Hepatic stellate cell (primary cell): ENCODE data around the gene TEX38.
"Not testable (repeated sequence)": the region's sequence is repeated elsewhere in the genome, so short reads cannot be mapped to it uniquely, and the experiment has no call there.

ENCODE experiments used
- DNase-seq: peaks from one replicate; pipeline ENCODE4 v3.0.0; 2011; ENCODE audit warnings: low spot score

The TEX38 gene

DNA sequence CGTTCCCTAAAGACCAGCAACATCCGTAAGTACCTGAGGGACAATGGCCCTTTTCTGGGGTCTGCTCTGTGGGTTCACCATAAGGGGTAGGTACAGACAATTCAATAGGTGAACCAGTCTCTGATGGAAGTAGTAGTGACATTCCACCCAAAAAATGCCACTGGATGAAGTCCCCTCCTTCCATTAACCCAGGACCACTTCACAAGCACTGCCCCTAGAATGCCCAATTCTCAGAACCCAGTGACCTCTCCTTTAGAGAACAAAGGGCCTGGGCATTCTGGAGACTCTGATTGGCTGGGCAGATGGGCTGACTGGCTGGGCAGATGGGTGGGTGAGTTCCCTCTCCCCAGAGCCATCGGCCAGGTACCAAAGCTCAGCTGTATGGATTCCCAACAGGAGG lies at the start of gene TEX38:
TSS of gene TEX38 (plus strand) at position 301 of the 400 bp plus-strand sequence. CDS start at position 382, 81 bp downstream.
- DNase-seq: no peak

DNA sequence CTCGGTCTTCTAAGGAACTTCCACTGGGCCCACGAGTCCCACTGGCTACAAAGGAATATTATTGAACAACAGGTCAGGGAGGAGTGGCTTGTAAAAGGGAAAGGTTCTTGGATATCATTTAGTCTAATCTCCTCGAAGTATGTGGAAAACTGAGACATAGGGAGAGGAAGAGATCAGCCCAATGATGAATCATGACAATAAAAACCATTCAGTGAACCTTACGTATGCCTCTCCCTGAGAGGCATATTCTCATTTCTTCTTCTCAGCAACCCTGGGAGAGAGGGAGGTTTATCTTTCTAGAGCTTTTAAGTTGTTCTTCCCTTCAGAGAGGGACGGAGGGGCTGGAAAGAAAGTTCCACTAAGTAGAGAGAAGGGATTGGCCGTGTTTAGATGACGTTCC lies 49.7 kb upstream of the TEX38 start:
- DNase-seq: no peak

DNA sequence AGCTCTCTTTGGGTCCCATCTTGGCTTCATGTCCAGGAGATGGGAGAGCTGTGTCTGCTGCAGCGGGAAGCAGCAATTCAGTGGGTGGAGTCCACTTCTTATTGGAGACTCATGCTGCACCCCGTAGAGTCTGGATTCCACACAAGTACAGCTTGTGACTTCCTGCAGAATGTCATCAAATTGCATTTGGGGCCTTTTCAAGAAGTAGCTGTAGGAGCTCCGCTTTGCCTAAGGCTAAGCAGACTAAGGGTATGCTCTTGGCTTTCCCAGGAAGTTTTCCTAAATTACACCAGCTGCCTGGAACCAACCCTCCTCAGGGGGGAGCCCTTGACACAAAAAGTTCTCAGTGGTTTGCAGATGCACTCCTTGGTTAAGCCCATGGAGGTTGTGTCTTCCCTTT lies 49.3 kb upstream of the TEX38 start:
- DNase-seq: peak; percentile 46

DNA sequence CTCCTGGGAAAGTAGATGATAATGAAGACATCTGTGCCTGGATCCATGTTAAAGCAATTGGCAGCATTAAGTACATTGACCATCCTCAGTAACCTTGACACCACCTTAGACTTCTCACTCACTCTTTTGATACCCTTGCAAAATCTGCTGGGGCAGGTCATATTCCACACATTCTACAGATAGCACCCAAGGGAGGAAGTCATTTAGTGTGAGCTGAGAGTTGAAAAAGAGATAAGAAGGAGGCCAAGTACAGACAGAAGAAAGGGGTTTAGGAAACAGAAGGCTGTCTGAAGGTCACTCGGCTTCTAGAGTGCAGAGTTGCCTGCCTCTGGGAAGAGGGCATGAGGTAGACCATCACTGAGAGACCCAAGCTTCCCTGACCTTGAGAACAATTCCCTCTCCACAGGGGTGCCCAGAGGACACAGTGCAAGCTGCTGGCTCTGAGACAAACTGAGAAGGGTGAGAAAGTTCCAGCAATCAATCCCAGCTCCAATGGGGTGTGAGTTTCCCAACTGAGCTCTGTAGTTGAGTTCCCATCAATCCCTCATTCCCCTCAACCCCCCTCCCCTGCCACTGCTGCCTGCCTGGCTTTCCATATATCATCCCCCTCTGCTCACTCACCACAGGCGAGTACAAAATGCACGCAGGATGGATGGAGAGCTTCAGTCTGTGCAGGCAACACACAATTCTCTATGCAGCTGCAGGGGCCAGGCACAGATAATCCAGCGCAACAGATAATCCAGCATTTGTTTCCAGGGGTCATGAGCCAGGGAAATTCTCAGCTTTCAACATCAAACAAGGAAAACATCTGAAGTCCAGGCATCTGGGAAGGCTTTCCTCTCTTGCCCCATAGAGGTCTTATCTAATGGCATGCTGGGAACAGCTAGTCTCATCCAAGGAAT lies 47.7 kb upstream of the TEX38 start:
- no peak for DNase-seq

DNA sequence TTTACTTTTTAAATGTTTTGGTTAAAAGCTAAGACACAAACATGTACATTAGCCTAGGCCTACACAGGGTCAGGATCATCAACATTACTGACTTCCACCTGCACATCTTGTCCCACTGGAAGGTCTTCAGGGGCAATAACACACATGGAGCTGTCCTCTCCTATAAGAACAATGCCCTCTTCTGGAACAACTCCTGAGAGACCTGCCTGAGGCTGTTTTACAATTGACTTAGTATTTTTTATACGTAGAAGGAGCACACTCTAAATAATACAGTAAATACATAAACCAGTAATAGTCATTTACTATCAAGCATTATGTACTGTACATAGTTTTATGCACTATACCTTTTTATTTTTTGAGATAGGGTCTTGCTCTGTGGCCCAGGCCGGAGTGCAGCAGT lies 40.9 kb upstream of the TEX38 start:
- DNase-seq: no peak

DNA sequence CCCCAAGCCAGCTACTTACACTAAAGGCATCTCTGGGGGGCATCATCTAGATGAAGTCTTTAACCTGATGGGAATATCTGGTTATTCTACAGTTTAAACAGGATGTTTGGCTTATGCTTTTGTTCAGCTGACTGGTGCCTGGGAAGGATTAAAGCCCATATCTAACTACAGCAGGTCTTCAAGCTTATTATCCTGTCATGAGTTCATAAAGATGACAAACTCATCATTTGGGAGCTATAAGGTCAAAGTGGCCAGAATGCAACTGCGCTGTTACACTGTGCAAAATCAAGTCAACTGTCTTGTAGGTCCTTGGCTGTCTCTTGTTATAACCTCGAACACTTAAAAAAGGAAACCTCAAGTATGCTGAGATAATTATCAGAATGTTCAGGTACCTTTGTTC lies 36.4 kb upstream of the TEX38 start:
- DNase-seq: no peak

DNA sequence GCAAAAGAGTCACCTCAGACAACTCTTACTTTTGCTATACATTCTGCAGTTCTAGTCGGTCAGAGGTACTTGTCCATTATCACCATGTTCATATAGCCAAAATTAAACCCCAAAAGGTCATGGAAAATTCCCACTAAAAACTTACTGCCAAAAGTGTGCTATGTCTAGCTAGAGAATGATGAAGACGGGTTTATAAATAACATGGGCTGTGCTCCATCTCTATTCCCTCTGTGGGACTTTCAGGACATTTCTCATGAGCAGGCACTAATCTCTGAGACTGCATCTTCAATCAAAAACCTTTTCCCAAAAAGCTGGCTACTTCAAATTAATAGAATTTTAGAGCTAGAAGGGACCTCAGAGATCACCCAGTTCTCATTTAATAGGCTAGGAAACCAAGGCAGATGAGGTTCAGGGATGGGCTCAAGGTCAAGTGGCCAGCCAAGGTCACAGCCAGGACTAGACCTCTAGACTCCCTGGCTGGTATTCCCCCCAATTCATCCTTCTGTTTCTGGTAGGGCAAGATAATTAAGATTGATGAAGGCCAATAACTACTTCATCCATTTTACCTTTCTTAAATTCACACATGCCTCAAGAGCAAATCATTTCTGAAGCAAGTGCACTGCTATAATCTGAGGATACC lies 34.1 kb upstream of the TEX38 start:
- no peak for DNase-seq

DNA sequence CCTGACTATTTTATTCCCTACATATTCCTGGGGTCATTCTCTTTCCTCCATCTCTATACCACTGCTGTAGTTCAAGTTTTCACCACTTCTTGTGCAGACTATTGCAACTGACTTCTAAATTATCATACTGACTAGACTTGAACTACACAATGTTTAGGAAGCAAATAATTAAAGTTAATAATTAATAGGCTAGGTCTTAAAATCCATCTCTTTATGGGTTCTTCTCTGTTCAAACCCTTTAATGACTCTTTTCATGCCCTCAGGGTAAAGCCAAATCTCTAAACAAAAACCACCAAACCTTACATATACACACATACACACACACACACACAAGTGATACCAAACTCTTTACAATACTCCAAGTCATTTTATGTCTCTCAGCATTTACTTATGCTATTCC lies 32.7 kb upstream of the TEX38 start:
- DNase-seq: no peak

DNA sequence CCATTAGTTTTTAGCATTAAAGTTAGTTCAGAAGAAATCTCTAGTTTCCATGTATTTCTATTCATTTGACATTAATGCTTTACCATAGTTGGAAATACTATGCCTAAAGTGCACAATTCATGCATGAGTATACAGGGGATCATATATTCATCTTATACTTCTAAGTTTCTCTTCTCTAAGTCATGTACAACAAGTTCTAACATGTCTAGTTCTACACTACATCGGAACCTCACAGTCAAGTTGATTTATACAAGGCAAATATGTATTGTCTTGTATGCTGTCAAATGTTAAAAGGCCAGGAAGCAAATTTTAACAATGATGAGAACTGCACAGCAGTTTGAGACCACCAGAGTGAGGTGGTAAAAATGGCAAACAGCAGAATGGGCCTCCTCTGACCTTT lies 32.1 kb upstream of the TEX38 start:
- no peak for DNase-seq

DNA sequence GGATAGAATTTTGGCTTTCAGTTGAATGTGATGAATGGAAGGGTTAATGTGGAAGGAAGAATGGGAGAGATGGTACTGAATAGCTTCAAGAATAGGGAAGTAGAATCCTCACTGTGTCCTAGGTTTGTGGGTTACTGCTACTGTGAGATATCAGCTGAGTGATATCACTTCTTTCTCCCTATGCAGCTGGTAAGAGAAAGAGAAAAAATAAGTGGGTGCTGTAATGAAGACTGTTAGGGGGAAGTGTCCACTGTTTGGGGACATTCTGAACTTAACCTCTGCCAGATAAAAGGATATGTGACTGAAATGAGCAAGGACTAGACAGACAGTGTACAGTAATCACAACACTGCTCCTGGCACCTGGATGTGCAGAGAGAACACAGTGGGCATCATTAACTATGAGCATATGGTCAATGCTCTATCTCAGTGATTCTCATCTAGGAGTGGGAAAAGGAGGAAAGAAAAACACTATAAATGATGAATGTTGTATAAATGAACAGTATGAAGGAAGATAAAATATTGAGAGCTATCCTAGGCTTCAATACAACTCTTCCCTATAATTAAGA lies 29.5 kb upstream of the TEX38 start:
- no peak for DNase-seq

DNA sequence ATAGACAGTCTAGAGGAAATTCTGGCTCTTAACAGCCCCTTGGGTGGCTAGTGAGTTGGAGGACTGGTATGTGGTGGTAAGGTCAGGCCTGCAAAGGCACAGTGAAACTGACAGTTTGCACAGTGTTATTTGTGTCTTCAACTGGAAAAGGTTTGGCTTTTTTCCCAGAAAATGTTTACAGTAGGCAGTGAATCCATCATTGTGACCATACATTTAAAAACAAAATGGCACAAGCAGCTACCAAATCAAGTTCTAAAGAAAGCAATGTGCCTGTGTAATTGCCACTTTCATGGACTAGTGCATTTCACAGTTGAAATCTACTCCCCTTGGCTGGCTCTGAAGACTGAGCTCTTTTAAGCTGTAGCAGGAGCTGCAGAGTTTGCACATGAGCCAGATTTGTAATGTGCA lies 28.3 kb upstream of the TEX38 start:
- peak; percentile 48 for DNase-seq

DNA sequence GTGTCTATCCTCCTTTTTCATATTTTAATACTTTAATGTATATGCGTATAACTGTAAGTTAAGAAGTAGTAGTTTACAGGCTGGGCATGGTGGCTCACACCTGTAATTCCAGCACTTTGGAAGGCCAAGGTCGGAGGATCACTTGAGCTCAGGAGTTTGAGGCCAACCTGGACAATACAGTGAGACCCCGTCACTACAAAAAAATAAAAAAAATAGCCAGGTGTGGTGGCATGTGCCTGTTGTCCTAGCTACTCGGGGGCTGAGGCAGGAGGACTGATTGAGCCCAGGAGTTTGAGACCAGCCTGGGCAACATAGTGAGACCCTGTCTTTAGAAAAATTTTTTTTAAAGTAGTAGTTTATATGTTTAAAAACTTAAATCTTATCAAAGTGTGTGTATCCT lies 25.8 kb upstream of the TEX38 start:
- DNase-seq: no peak

DNA sequence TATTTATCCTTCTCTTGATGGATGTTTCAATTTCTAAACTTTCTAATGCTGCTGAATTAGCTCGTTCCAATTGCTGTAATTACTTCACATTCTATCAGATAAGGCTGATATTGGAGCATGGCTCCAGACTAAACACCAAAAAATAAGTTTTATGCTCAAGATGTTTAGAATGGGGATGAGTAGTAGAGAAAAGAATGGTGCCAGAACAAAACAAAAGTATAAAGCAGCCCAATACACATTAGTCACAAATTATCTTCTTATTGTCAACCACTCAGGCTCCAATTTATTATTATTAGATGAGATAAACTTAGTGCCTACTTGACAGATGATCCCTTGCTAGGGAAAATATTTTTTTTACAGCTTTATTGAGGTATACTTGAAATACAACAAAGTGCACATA lies 25.3 kb upstream of the TEX38 start:
- DNase-seq: no peak

DNA sequence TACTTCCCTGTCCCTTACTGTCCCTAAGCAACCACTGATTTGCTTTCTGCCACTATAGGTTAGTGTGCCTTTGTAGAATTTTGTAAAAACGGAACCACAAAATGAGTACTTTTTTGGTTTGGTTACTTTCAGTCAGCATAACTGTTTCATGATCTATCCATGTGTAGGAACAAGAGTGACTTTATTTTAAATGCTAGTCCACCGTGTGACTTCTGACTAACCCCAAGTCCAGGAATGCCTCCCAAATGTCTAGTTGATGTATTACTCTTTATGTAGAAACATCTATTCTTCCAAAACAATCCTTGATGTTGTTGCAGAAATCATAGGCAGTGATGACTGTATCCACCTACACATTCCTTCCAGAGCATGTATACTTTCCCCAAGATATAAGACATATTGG lies 24.8 kb upstream of the TEX38 start:
- no peak for DNase-seq

DNA sequence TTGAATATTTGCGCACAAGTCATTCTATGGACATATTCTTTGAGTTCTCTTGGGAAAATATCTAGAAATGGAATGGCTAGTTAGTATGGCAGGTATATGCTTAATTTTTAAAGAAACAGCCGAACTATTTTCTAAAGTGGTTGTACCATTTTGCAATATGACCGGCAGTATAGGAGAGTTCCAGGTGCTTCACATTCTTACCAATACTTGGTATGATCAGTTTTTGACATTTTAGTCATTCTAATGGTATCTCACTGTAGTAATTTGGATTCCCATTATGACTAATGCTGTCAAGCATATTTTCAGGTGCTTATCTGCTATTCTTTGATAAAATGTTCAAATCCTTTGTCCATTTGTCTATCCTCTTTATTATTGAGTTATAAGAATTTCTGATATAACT lies 24.0 kb upstream of the TEX38 start:
- no peak for DNase-seq

DNA sequence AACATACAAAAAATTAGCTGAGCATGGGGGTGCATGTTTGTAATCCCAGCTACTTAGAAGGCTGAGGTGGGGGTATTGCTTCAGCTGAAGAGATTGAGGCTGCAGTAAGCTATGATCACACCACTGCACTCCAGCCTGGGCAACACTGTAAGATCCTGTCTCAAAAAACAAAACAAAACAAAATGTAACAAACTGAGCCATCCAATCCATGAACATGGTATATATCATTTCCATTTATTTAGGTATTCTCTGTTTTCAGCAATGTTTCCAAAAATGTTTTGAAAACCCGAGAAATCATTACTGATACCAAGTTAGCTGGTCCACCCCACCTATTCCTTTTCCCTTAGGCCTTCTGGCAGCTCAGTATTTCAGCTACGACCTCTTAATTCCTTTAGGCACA lies 21.9 kb upstream of the TEX38 start:
- no peak for DNase-seq

DNA sequence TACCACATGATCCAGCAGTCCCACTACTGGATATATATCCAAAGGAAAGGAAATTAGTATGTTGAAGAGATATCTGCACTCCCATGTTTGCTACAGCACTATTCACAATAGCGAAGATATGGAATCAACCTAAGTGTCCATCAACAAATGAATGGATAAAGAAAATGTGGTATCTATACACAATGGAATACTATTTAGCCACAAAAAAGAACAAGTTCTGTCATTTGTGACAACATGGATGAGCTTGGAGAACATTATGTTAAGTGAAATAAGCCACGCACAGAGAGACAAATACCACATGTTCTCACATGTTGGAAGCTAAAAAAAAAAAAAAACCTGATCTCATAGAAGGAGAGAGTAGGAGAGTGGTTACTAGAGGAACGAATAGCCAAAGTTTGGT lies 21.2 kb upstream of the TEX38 start:
- no peak for DNase-seq

DNA sequence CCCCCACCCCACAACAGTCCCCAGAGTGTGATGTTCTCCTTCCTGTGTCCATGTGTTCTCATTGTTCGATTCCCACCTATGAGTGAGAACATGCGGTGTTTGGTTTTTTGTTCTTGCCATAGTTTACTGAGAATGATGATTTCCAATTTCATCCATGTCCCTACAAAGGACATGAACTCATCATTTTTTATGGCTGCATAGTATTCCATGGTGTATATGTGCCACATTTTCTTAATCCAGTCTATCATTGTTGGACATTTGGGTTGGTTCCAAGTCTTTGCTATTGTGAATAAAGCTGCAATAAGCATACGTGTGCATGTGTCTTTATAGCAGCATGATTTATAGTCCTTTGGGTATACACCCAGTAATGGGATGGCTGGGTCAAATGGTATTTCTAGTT lies 20.5 kb upstream of the TEX38 start:
- not testable (repeated sequence) for DNase-seq

DNA sequence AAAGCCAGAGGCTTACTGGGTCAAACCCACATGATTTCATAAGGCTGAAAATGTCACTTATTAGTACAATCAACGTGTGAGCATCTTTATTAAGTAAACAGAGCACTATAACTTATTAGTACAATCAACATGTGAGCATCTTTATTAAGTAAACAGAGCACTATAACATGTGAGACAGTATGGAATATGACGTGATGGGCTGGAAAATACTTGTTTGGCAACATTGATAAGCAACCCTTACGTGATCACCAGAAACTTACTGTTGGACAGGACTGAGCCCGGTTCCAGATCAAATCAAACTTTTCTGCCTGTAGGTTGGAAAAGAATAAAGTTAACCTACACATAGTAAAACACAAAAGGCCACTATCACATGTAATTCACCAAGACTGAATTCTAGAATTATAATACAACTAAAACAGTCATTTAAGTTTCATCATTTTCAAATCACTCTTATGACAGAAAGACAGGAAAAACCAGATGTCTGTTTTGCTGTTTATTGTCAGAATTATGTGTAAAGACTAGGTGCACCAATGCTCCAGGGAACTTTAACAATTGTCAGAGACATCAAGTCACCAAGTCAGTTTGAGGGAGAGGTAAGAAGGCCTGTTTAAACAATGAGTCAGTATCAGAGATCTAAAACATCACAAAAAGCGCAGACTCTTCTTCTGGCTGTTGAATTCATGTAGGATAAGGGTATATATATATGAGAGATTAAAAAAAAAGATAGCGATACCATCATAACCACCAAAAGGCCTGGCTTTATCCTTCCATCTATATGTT lies 19.1 kb upstream of the TEX38 start:
- no peak for DNase-seq

DNA sequence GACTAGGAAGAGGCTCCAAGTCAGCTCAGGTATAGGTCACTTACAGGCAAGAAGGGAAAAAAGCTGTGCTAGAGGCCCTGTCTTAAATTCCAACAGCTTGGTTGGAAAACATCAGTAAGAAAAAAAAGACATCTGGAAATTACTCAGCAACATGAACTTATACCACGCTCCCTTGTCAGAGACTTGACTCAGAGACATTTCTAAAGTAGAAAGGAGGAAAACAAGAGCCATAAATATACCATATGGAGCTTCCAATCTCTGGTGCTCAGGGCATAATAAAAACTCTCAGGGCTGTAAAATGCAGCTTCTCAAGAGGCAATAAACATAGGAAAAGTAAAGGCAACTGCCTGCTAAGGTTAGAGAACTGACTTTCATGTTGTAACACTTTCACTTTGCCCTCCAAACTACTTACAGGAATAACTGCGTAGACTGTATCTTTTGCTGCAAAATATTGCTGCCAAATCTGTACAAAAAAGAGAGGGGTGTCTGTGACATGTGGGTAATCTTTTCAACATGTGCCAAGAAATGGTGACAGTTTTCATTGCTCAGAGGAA lies 18.2 kb upstream of the TEX38 start:
- DNase-seq: no peak

DNA sequence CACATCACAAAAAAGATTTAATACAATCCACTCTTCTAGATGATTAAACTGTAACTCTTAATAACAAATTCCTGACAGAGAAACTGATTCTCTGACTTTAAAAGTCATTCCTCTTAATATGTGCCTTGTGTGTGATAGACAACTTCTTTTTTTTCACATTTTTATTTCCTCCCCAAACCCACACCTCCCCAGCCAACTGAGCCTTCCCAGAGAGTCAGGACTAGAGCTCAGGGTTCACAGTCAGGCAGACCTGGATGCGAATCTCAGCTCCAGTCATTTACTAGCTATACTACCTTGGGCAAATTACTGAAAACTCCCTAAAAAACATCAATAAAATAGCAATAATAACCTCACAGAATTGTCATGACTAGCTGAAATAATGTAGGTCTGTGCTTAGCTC lies 17.6 kb upstream of the TEX38 start:
- no peak for DNase-seq

DNA sequence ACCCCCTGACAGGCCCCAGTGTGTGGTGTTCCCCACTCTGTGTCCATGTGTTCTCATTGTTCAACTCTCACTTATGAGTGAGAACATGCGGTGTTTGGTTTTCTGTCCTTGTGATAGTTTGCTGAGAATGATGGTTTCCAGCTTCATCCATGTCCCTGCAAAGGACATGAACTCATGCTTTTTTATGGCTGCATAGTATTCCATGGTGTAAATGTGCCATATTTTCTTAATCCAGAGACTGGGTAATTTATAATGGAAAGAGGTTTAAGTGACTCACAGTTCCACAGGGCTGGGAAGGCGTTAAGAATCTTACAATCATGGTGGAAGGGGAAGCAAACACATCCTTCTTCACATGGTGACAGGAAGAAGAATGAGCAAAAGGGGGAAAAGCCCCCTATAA lies 17.0 kb upstream of the TEX38 start:
- DNase-seq: not testable (repeated sequence)
